Retinal pigment epithelial cell (primary cell): ENCODE data around the gene OR4K1.
"Not testable (repeated sequence)": the region's sequence is repeated elsewhere in the genome, so short reads cannot be mapped to it uniquely, and the experiment has no call there.

Experiments
- DNase-seq: peaks from one replicate; pipeline ENCODE4 v3.0.0-alpha.2; 2010; ENCODE audit warnings: low read depth
- H3K4me3 ChIP-seq: 2 replicates; pipeline ENCODE4 v1.5.1; 2011; ENCODE audit warnings: mild to moderate bottlenecking, low read length, control low read depth, moderate library complexity
- CTCF ChIP-seq: conservative IDR thresholded peaks from 2 replicates; pipeline ENCODE4 v1.5.1; 2011; ENCODE audit warnings: low read depth, low read length, control low read depth, inconsistent platforms

OR4K1 gene

DNA sequence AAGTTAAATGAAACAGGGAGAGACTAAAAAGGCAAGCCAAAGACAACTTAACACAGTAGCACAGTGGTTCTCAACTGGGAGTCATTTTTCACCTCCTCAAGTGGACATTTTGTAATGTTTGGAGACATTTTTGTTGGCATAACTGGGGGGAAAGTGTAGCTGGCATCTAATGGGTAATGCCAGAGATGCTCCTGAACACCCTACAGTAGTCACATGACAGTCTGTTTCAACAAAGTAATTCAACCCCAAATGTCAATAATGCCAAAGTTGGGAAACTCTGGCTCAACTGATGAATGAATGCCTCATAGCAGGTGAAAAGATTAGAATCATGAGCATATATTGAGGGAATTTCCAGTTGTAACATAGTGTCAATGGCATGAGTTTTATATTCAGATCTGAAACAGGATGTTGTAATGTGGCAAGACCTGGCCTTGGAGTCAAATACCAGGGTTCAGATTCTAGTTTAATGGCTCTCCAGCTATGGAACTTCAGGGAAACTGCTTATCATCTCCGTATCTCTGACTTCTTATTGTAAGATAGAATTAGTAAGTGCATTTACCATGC lies 12.7 kb upstream of the OR4K1 start:
- no peak overlapping the region for H3K4me3 ChIP-seq
- no peak for DNase-seq
- TF ChIP-seq CTCF: no peak

GRCh38 chr14:19918553-19919264 lies 12.0 kb upstream of the OR4K1 start:
- no peak for DNase-seq
- no peak overlapping the region for H3K4me3 ChIP-seq
- TF ChIP-seq CTCF: no peak

- no peak for TF ChIP-seq CTCF
- H3K4me3 ChIP-seq: no peak within 1 kb of the TSS
- no peak for DNase-seq
These were observed 10.6 kb upstream of the OR4K1 start, which contains the start of gene OR4K5 for GRCh38 chr14:19920021-19920657. Gene OR4K5 (plus strand): TSS chr14:19920607. CDS start chr14:19920607, 0 bp downstream.

GRCh38 chr14:19941668-19942067 lies 11.0 kb downstream of the OR4K1 start:
- no peak for TF ChIP-seq CTCF
- DNase-seq: no peak

DNA sequence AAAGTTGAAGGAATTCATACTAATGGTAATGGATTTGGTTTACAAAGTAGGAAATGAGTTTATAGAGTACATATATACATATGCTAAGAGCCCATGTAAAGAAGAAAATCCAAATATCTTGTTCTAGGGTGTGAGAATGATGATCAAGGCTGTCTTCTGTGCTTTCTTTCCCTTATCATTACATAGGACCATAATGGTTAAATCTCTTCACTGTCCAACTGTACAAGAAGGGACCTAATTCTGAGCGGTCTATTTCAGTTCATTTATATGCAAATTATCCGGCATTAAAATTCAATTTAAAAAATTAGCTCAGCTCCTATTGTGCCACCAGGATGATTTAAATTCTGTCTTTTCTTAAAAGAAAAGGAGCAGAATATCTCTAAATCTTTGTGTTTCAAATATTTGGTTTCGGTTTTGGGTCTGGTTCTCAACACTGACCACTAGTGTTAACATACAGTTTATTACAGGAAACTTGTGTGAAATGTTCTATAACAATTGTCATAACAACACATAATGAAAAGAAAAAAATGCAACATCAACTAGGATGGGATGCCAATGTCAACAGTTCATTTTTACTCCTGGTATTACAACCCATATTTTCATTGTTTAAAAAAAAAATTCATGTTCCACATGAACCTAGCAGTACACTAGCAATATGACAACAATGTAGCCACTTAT lies 16.8 kb downstream of the OR4K1 start:
- no peak for TF ChIP-seq CTCF
- no peak overlapping the region for H3K4me3 ChIP-seq
- DNase-seq: no peak

More at GRCh38 chr14:19941668-19942067, 11.0 kb downstream of the OR4K1 start:
- H3K4me3 ChIP-seq: no peak overlapping the region

DNA sequence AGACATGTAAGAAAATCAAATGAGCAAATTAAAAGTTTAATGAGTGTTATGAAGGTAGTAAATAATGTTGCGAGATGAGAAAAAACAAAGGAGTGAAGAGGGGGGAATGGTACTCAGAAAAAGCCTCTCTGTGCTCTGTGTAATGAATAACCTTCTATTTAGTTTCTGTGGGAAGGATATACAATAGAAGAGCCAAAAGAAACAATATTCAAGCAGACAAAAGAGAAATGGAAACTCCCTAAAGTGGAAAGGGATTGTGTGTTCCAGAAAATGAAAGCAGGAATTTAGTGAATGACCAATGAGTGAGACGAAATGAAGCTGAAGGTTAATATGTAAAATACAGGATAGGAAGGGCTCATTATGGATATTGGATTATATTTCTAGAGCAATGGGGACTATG lies 18.5 kb downstream of the OR4K1 start:
- no peak for TF ChIP-seq CTCF
- no peak for DNase-seq
- H3K4me3 ChIP-seq: no peak overlapping the region

GRCh38 chr14:19969735-19970134 lies 39.0 kb downstream of the OR4K1 start:
- H3K4me3 ChIP-seq, DNase-seq: not testable (repeated sequence)
